Subcutaneous preadipocyte (primary cell): ENCODE data around the gene MICU2. TPM values are rescaled to one million over a fixed set of nuclear protein-coding genes. Genes with fewer than 3 reads are reported as not detected.

Source experiments
- small RNA-seq: library from RNA; depleted of rRNA; stranded (forward); fragments of <200 nt; gene quantifications from one replicate; pipeline ENCODE3, GENCODE V24; 2012
- total RNA-seq: library from RNA; depleted of rRNA; stranded (reverse); fragments of >200 nt; gene quantifications from 2 replicates; pipeline ENCODE4 v1.2.3, GENCODE V29; 2012

Gene MICU2
- 24.0 and 27.6 TPM in 2 replicates for total RNA-seq

GRCh38 chr13:21603531-21604448 is at the start of gene MICU2:
Gene MICU2, minus strand, starts transcription at chr13:21604170. Its CDS starts 22 bp downstream, at chr13:21604148.

GRCh38 chr13:21458813-21459701 is 144.9 kb downstream of the MICU2 start, which contains the start of gene ZDHHC20:
Gene ZDHHC20, minus strand, starts transcription at chr13:21459303. Its CDS starts 132 bp downstream, at chr13:21459171.

Small RNAs within 50 kb of the gene (small RNA-seq; reads per million reads assigned to genes)
- not detected for gene RNU6-59P

Other genes starting within 250 kb of the MICU2 start
- 66.1 and 79.6 TPM in 2 replicates for gene ZDHHC20, start 144.9 kb downstream of the MICU2 start, total RNA-seq
- gene FGF9, start 66.9 kb upstream of the MICU2 start, total RNA-seq = not detected in 2 replicates